ENCODE results near the gene CATSPERE. TPM values are rescaled to one million over a fixed set of nuclear protein-coding genes. Genes with fewer than 3 reads are reported as not detected.

CATSPERE gene
- total and polyA plus RNA-seq, 2 donors (not counting 3 experiments of a cell fraction or from before 2014, with no cell fraction given): 0.61 to 1.9 TPM

GRCh38 chr1:244545511-244545910, 84.4 kb downstream of the CATSPERE start:
- H3K9me1 ChIP-seq (replicated peaks; ENCODE audit: control insufficient read depth, extremely low read depth, insufficient read depth, low read length): no peaks in the 10 kb centered on the region
- FAIRE-seq: no peak
- H3K79me2 ChIP-seq (ENCODE audit: control insufficient read depth, insufficient read depth, low read length): no peaks in the 10 kb centered on the region
- no TSS peak for BruUV-seq (replicated peaks)
- no peak overlapping the region for H2AFZ ChIP-seq (ENCODE audit: low read depth, low read length)
- intact Hi-C loops (cut with micrococcal nuclease) (no loop called here), dilution Hi-C loops (cut with MboI; ENCODE audit: extremely low pct_ligation_motif_present, low sequenced_read_pairs) (no loop called here)
- ChIA-PET POLR2A (no interaction called here), CTCF (no interaction called here)
- H3K27me3 ChIP-seq (ENCODE audit: control insufficient read depth in 2 of 2, insufficient read depth in 2 of 2, low read length in 2 of 2): no peaks in the 10 kb centered on the region
- no peak overlapping the region for H3K27ac ChIP-seq (ENCODE audit: insufficient read depth, low read depth, low read length)
- H4K20me1 ChIP-seq (replicated peaks; ENCODE audit: control insufficient read depth, extremely low read depth, insufficient read depth, low read length): no peaks in the 10 kb centered on the region
- no peak overlapping the region for H3K4me2 ChIP-seq (ENCODE audit: insufficient read depth, low read length)
- H3K9ac ChIP-seq (replicated peaks; ENCODE audit: extremely low read depth, insufficient read depth, low read length): no peak overlapping the region
- no peak for TF ChIP-seq MYC (IDR thresholded peaks at IDR 0.05; ENCODE audit: low read depth, low read length)
- TF ChIP-seq GATA2 (IDR thresholded peaks at IDR 0.05; ENCODE audit: insufficient read depth, insufficient read length, low read depth, low read length): no peak
- no peaks in the 10 kb centered on the region for H3K9me3 ChIP-seq (replicated peaks; ENCODE audit: control insufficient read depth, insufficient read depth, low read length)
- DNase-seq (ENCODE audit: low read depth, low spot score): no peak
- no peaks in the 10 kb centered on the region for H3K36me3 ChIP-seq (ENCODE audit: control insufficient read depth in 2 of 2, extremely low read depth in 1 of 2, insufficient read depth in 2 of 2, low read length in 2 of 2)
- no peaks in the 10 kb centered on the region for H3K4me1 ChIP-seq (ENCODE audit: control insufficient read depth, extremely low read depth, insufficient read depth, low read length)
- no peak overlapping the region for H3K4me3 ChIP-seq (replicated peaks in 1 of 3; ENCODE audit: insufficient read depth in 1 of 3, low read depth in 1 of 3, low read length in 3 of 3)

- H3K27ac ChIP-seq (ENCODE audit: insufficient read depth, low read depth, low read length): no peak overlapping the region
- TF ChIP-seq POLR2A (IDR thresholded peaks at IDR 0.05; ENCODE audit: low read depth, low read length) (no peak), FOS (IDR thresholded peaks at IDR 0.05; ENCODE audit: borderline replicate concordance, insufficient read depth, low read length) (no peak), GATA2 (IDR thresholded peaks at IDR 0.05; ENCODE audit: insufficient read depth, insufficient read length, low read depth, low read length) (no peak), MYC (IDR thresholded peaks at IDR 0.05; ENCODE audit: low read depth, low read length) (no peak), EZH2 (IDR thresholded peaks at IDR 0.05; ENCODE audit: borderline replicate concordance, low read depth, low read length, severe bottlenecking) (no peak), MAX (IDR thresholded peaks at IDR 0.05; ENCODE audit: insufficient read depth, insufficient read length) (no peak), JUN (IDR thresholded peaks at IDR 0.05; ENCODE audit: borderline replicate concordance, insufficient read depth, insufficient read length, low read depth) (no peak), POLR2AphosphoS5 (IDR thresholded peaks at IDR 0.05; ENCODE audit: insufficient read depth, low read depth, low read length) (no peak), CTCF (IDR thresholded peaks at IDR 0.05; ENCODE audit: extremely low read depth in 1 of 2, insufficient read depth in 1 of 2, low read depth in 1 of 2, low read length in 2 of 2) (no peak)
- no peaks in the 10 kb centered on the region for H3K27me3 ChIP-seq (ENCODE audit: control insufficient read depth in 2 of 2, insufficient read depth in 2 of 2, low read length in 2 of 2)
- H3K9me3 ChIP-seq (replicated peaks; ENCODE audit: control insufficient read depth, insufficient read depth, low read length): no peaks in the 10 kb centered on the region
- no peak overlapping the region for H2AFZ ChIP-seq (ENCODE audit: low read depth, low read length)
- H3K4me3 ChIP-seq (replicated peaks in 1 of 3; ENCODE audit: insufficient read depth in 1 of 3, low read depth in 1 of 3, low read length in 3 of 3): no peak overlapping the region
- no peaks in the 10 kb centered on the region for H4K20me1 ChIP-seq (replicated peaks; ENCODE audit: control insufficient read depth, extremely low read depth, insufficient read depth, low read length)
- intact Hi-C loops (cut with micrococcal nuclease) (no loop called here), dilution Hi-C loops (cut with MboI; ENCODE audit: extremely low pct_ligation_motif_present, low sequenced_read_pairs) (no loop called here)
- ChIA-PET CTCF (no interaction called here), POLR2A (no interaction called here)
- H3K4me2 ChIP-seq (ENCODE audit: insufficient read depth, low read length): no peak overlapping the region
- BruUV-seq (replicated peaks): no TSS peak
- no peak for FAIRE-seq
- no peak for DNase-seq (ENCODE audit: low read depth, low spot score)
- no peaks in the 10 kb centered on the region for H3K79me2 ChIP-seq (ENCODE audit: control insufficient read depth, insufficient read depth, low read length)
- H3K9me1 ChIP-seq (replicated peaks; ENCODE audit: control insufficient read depth, extremely low read depth, insufficient read depth, low read length): no peaks in the 10 kb centered on the region
- no peaks in the 10 kb centered on the region for H3K4me1 ChIP-seq (ENCODE audit: control insufficient read depth, extremely low read depth, insufficient read depth, low read length)
- H3K36me3 ChIP-seq (ENCODE audit: control insufficient read depth in 2 of 2, extremely low read depth in 1 of 2, insufficient read depth in 2 of 2, low read length in 2 of 2): no peaks in the 10 kb centered on the region
- H3K9ac ChIP-seq (replicated peaks; ENCODE audit: extremely low read depth, insufficient read depth, low read length): no peak overlapping the region
Measured at GRCh38 chr1:244548558-244549115, 87.6 kb downstream of the CATSPERE start.

Data from endothelial cell of umbilical vein (primary cell).